RWPE2 (cell line): ENCODE results near the gene HSD3B1.

Source experiments
- ATAC-seq: fragments of 200-7000 bp; cut with Tn5 transposase; 3 replicates; pipeline ENCODE4 v1.9.1; 2021; ENCODE audit warnings: low read depth
- DNase-seq: peaks from one replicate; pipeline ENCODE4 v3.0.0-alpha.2; 2020; ENCODE audit warnings: low spot score
- H3K27ac ChIP-seq: fragments of 450-650 bp; 2 replicates; pipeline ENCODE4 v1.5.1; 2017; ENCODE audit warnings: mild to moderate bottlenecking; ENCODE audit not compliant: poor library complexity, severe bottlenecking
- H3K27me3 ChIP-seq: fragments of 250-450 bp; sonication (Bioruptor Pico); 2 replicates; pipeline ENCODE4 v1.5.1; 2021; ENCODE audit warnings: mild to moderate bottlenecking, moderate library complexity; ENCODE audit not compliant: insufficient read depth, poor library complexity, severe bottlenecking
- H3K36me3 ChIP-seq: fragments of 250-450 bp; sonication (Bioruptor Pico); 2 replicates; pipeline ENCODE4 v1.5.1; 2020; ENCODE audit warnings: low read depth, mild to moderate bottlenecking, moderate library complexity
- H3K4me1 ChIP-seq: fragments of 250-450 bp; sonication (Bioruptor Pico); 2 replicates; pipeline ENCODE4 v1.5.1; 2021; ENCODE audit warnings: mild to moderate bottlenecking, moderate library complexity; ENCODE audit not compliant: insufficient read depth, poor library complexity, severe bottlenecking
- H3K4me3 ChIP-seq: fragments of 250-450 bp; sonication (Bioruptor Pico); 2 replicates; pipeline ENCODE4 v1.5.1; 2021; ENCODE audit warnings: mild to moderate bottlenecking, moderate library complexity; ENCODE audit not compliant: severe bottlenecking
- H3K9me3 ChIP-seq: fragments of 250-450 bp; sonication (Bioruptor Pico); 2 replicates; pipeline ENCODE4 v1.5.1; 2021; ENCODE audit warnings: mild to moderate bottlenecking, moderate library complexity; ENCODE audit not compliant: severe bottlenecking
- TF ChIP-seq, protein P1 (sequence below): fragments of 450-650 bp; IDR thresholded peaks from one replicate; pipeline ENCODE4 v1.5.1; 2017; ENCODE audit warnings: mild to moderate bottlenecking, moderate library complexity; ENCODE audit not compliant: poor library complexity, severe bottlenecking

The HSD3B1 gene

DNA sequence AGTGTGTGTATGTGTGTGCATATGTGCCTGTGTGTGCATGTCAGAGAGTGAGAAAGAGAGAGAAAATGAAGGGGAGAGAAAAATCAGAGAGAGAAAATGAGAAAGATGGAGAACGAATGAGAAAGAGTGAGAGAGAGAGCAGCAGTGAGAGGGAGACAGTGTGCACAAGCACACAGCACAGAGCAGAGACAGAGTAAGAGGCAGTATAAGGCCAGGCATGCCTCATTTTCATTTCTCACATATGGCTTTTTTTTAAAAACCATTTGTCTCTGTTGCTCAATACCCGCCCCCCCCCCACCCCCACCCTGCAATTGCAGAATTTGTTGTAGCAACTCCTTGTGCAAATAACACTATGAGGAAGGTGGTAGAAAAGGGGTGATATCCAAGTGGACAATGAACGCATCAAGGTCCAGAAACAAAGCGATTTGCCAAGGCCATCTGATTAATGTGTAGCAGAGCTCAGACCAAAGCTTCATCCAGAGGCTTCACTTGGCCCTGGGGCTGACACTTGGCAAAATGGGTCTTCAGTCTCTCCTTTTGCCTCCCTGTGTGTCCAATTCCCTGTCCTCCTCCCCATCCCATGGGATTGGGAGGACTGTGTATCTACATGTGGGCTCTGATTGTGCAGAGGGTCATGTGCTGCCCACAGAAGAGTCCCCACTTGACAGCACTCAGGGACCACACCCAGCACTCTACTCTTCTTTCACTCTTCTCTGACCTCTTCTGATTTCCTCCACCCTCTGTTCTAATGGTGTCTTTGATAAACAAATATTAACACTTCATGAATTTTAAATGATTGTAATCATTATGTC, 38.9 kb upstream of the HSD3B1 start:
- no peaks in the 10 kb centered on the region for H3K36me3 ChIP-seq
- DNase-seq (no peak), ATAC-seq (no peak)
- no peaks in the 10 kb centered on the region for H3K4me1 ChIP-seq
- H3K27me3 ChIP-seq: no peaks in the 10 kb centered on the region
- no peak overlapping the region for H3K4me3 ChIP-seq
- H3K27ac ChIP-seq: no peak overlapping the region
- TF ChIP-seq, protein P1, sequence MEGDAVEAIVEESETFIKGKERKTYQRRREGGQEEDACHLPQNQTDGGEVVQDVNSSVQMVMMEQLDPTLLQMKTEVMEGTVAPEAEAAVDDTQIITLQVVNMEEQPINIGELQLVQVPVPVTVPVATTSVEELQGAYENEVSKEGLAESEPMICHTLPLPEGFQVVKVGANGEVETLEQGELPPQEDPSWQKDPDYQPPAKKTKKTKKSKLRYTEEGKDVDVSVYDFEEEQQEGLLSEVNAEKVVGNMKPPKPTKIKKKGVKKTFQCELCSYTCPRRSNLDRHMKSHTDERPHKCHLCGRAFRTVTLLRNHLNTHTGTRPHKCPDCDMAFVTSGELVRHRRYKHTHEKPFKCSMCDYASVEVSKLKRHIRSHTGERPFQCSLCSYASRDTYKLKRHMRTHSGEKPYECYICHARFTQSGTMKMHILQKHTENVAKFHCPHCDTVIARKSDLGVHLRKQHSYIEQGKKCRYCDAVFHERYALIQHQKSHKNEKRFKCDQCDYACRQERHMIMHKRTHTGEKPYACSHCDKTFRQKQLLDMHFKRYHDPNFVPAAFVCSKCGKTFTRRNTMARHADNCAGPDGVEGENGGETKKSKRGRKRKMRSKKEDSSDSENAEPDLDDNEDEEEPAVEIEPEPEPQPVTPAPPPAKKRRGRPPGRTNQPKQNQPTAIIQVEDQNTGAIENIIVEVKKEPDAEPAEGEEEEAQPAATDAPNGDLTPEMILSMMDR: no peak
- no peaks in the 10 kb centered on the region for H3K9me3 ChIP-seq

DNA sequence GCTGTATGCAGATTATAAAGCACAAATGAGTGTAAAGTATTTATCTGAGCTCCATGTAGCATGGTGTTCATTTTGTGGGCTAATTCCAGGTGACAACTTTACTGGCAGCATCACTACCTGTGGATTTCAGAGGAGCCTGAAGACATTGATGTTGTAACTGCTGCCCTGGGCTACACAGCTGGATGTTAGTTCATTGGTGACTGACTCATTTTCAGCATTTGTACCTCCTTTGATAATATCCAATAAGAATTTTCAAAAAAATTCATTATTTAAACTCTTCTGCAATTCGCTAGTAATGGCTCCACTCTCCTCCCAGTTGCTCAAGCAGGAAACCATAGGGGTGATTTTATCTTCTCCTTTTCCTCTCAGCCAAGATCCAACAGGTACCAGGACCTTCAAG, 37.3 kb upstream of the HSD3B1 start:
- Histone ChIP-seq H3K4me3 (no peak overlapping the region), H3K27me3 (no peaks in the 10 kb centered on the region), H3K4me1 (no peaks in the 10 kb centered on the region), H3K9me3 (no peaks in the 10 kb centered on the region), H3K36me3 (no peaks in the 10 kb centered on the region), H3K27ac (no peak overlapping the region)
- DNase-seq (no peak), ATAC-seq (no peak)
- TF ChIP-seq, protein P1: no peak

DNA sequence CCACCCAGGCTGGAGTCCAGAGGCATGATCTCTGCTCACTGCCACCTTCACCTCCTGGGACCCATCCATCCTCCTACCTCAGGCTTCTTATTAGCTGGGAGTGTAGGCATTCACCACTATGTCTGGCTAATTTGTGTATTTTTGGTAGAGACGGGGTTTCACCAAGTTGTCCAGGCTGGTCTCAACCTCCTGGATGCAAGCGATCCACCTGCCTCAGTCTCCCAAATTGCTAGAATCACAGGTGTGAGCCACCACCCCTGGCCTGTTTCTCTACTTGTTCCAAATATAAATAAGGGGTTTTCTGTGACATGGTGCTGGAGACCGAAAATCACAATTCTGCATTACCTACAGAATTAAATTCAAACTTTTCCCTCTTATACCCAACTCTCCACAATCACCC, 36.6 kb upstream of the HSD3B1 start:
- DNase-seq: no peak
- H3K4me3 ChIP-seq: no peak overlapping the region
- H3K27ac ChIP-seq: no peak overlapping the region
- no peaks in the 10 kb centered on the region for H3K4me1 ChIP-seq
- H3K36me3 ChIP-seq: no peaks in the 10 kb centered on the region
- no peaks in the 10 kb centered on the region for H3K9me3 ChIP-seq
- ATAC-seq: no peak
- TF ChIP-seq, protein P1: no peak
- H3K27me3 ChIP-seq: no peaks in the 10 kb centered on the region

DNA sequence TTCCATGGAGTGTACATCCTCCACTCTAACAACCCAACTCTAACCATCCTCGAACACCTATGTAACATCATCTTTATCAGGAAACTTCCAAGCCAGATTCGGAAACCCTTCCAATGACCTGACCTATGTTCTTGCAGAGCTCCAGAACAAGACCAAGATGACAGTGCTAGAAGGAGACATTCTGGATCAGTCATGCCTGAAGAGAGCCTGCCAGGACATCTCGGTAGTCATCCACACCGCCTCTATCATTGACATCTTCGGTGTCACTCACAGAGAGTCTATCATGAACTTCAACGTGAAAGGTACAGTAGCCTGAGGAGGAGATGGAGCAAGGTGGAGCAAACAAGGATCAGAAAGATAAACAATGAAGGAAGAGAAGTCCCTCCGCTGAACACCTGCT, 36.1 kb upstream of the HSD3B1 start:
- no peak overlapping the region for H3K27ac ChIP-seq
- no peak overlapping the region for H3K4me3 ChIP-seq
- H3K4me1 ChIP-seq: no peaks in the 10 kb centered on the region
- TF ChIP-seq, protein P1: no peak
- ATAC-seq: no peak
- no peaks in the 10 kb centered on the region for H3K27me3 ChIP-seq
- no peaks in the 10 kb centered on the region for H3K9me3 ChIP-seq
- H3K36me3 ChIP-seq: no peaks in the 10 kb centered on the region
- DNase-seq: no peak

DNA sequence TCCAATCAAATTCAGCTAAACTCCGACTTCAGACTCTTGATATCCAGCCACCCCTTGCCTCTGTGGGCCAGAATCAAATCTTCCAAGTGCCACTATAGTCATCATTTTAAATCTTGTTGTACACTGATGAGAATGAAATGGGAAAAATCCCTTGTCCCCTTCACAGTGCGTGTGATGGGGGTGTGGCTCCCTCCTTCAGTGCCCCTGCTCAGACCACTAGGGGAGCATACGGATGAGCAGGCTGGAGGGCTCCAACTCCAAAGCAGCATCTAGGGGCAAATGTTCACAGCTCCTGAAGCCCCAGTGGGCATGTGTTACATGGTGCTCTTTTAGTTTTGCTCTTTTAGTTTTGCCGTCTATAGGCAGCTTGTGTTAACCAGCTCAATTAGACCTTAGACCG, 35.4 kb upstream of the HSD3B1 start:
- Histone ChIP-seq H3K36me3 (no peaks in the 10 kb centered on the region), H3K27ac (no peak overlapping the region), H3K27me3 (no peaks in the 10 kb centered on the region), H3K4me3 (no peak overlapping the region), H3K4me1 (no peaks in the 10 kb centered on the region), H3K9me3 (no peaks in the 10 kb centered on the region)
- TF ChIP-seq, protein P1: no peak
- DNase-seq (no peak), ATAC-seq (no peak)
